Measurements from ENCODE around the gene MNT. TPM values are rescaled to one million over a fixed set of nuclear protein-coding genes. Genes with fewer than 3 reads are reported as not detected.

MNT gene
- total RNA-seq, 4 donors from 2014 or later = 2.9 to 5.4 (median 4.2) TPM

DNA sequence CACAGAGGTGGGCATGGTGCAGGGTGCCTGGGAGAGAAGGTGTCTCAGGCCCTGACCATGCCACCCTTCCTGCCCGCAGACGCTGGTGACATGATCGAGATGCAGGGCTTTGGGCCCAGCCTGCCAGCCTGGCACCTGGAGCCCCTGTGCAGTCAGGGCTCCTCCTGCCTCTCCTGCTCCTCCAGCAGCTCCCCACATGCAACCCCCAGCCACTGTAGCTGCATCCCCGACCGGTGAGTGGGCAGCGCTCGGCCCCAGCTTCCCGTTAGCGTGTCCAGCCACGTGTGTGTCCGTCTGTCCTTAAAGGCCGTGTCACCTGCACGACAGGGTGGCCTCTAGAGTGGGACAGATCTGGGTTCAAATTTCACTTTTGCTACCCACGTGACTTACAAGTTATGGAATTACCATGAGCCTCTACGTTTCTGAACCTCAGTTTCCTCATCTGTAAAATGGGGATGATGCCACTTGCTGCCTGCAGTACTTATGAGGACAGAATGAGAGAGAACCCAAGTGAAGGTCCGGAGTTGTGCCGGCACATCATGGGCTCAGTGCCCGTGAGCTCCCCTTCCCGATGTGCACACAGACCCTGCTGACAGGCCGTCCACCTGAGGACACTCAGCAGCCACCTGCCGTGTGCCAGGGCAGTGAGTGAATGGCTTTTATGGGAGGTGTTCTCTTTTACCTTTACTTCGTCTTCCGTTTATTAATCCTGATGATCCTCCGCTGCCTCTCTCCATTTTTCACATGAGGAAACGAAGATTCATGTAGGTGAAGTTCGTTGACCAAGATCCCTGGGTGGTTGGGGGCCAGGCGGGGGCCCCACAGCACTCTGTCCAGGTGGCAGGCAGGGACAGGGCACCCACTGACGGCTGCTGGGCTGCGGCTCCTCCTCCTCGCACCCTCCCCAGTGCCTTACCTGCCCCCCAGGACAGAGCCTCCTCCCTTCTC is 29.4 kb downstream of the MNT start:
- Histone ChIP-seq H3K4me3 (no peak overlapping the region), H3K36me3 (peaks cover 0 to 25% of the 10 kb centered on the region in 2 donors), H3K27ac (no peak overlapping the region), H3K9me3 (no peaks in the 10 kb centered on the region), H3K27me3 (no peaks in the 10 kb centered on the region), H3K4me1 (peaks cover 0 to 5% of the 10 kb centered on the region in 2 donors)
- intact Hi-C loops (cut with DNase I; ENCODE audit: low total_unique reads) = no loop called here
- no peak for DNase-seq
- ATAC-seq = no peak
- in situ Hi-C loops (cut with MboI; ENCODE audit: low sequenced_read_pairs in 4 of 4) = no loop called here
- TF ChIP-seq, protein P1, sequence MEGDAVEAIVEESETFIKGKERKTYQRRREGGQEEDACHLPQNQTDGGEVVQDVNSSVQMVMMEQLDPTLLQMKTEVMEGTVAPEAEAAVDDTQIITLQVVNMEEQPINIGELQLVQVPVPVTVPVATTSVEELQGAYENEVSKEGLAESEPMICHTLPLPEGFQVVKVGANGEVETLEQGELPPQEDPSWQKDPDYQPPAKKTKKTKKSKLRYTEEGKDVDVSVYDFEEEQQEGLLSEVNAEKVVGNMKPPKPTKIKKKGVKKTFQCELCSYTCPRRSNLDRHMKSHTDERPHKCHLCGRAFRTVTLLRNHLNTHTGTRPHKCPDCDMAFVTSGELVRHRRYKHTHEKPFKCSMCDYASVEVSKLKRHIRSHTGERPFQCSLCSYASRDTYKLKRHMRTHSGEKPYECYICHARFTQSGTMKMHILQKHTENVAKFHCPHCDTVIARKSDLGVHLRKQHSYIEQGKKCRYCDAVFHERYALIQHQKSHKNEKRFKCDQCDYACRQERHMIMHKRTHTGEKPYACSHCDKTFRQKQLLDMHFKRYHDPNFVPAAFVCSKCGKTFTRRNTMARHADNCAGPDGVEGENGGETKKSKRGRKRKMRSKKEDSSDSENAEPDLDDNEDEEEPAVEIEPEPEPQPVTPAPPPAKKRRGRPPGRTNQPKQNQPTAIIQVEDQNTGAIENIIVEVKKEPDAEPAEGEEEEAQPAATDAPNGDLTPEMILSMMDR (IDR thresholded peaks at IDR 0.05 in 4 of 5, conservative IDR thresholded peaks at IDR 0.05 in 1 of 5) = no peak
- no peak for TF ChIP-seq POLR2A (IDR thresholded peaks at IDR 0.05)

DNA sequence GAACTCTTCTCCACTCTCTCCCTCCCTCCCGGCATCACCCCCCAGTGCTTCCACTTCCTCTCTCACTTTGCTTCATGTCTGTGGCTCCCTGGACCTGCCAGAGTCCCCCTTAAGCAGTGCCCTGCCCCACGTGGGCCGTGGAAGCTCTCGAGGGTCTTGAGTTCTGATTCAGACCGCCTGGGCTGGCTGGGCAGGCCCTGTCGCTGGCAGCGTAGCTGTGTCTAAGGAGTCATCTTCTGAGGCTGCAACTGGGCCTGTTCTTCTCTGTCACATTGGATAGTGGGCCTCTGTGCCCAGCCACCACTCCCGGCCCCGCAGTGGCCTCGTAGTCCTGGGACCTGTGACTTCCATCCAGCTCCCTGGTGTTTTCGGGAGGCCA is 30.7 kb downstream of the MNT start:
- H3K27ac ChIP-seq = no peak overlapping the region
- H3K4me3 ChIP-seq = no peak overlapping the region
- intact Hi-C loops (cut with DNase I; ENCODE audit: low total_unique reads) = no loop called here
- DNase-seq (no peak), ATAC-seq (no peak)
- no peaks in the 10 kb centered on the region for H3K9me3 ChIP-seq
- in situ Hi-C loops (cut with MboI; ENCODE audit: low sequenced_read_pairs in 4 of 4) = no loop called here
- TF ChIP-seq POLR2A (IDR thresholded peaks at IDR 0.05) = no peak
- TF ChIP-seq, protein P1 (IDR thresholded peaks at IDR 0.05 in 4 of 5, conservative IDR thresholded peaks at IDR 0.05 in 1 of 5) = no peak
- peaks cover 0 to 4% of the 10 kb centered on the region in 2 donors for H3K4me1 ChIP-seq
- peaks cover 0 to 16% of the 10 kb centered on the region in 2 donors for H3K36me3 ChIP-seq
- no peaks in the 10 kb centered on the region for H3K27me3 ChIP-seq

DNA sequence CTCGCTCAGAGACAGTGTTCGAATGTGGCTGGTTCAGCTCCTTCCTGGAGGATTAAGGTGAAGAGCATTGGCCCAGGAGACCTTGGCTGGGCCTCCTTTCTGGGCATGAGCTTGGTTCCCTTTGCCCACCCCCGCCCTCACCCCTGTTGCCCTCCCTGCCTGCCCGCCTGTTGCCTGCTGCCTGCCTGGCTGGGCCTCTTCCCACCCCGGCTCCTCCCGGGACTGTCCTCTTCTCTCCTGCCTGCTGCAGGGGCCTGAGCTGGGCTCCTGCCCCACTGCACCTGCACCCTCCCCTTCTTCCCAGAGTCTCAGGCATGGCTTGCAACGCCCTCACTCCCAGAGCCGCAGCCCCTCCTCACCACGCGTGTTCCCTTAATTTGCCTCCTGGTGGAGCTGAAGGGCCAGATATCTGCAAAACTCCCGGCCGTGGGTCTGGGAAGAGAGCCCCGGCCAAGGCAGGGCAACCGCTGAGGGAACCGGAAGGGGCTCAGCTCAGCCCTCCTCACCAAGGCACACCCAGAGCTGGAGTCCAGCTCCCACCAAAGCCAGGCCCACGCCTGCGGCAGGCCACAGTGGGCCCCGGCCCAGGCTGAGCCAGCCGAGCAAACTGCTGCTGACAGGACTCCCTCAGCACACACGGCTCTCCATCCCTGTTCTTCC is 31.2 kb downstream of the MNT start:
- intact Hi-C loops (cut with DNase I; ENCODE audit: low total_unique reads) = loop anchor here (10.0 kb wide), 1 partner anchor 45 kb away; no protein-coding TSS in a partner anchor
- in situ Hi-C loops (cut with MboI; ENCODE audit: low sequenced_read_pairs in 4 of 4) = no loop called here
- no peaks in the 10 kb centered on the region for H3K9me3 ChIP-seq
- TF ChIP-seq, protein P1 (IDR thresholded peaks at IDR 0.05 in 4 of 5, conservative IDR thresholded peaks at IDR 0.05 in 1 of 5) = no peak
- no peak for TF ChIP-seq POLR2A (IDR thresholded peaks at IDR 0.05)
- peaks cover 0 to 16% of the 10 kb centered on the region in 2 donors for H3K36me3 ChIP-seq
- H3K27ac ChIP-seq = no peak overlapping the region
- H3K27me3 ChIP-seq = no peaks in the 10 kb centered on the region
- ATAC-seq = no peak
- no peak for DNase-seq
- H3K4me3 ChIP-seq = no peak overlapping the region
- H3K4me1 ChIP-seq = peaks cover 3 to 5% of the 10 kb centered on the region in 2 donors

DNA sequence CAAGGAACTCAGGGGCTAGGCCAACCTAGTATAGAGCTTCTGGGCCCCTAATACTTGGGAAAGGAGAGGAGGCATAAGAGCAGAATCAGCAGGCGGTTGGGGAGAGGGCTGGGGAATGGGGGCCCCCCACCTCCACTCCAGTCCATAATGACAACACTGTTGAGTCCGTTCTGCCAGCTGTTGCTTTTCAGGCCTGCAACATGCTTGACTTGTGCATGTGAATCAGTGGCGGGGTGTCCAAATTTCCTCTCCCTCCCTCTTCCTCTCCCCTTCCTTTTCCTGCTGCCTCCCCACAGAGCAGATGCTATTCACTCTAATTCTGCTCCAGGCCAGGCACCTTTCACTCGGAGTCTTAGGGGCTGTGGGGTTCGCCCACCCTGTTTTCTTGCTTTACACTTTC is 31.8 kb downstream of the MNT start:
- Histone ChIP-seq H3K4me3 (no peak overlapping the region), H3K27ac (no peak overlapping the region), H3K36me3 (peaks cover 0 to 16% of the 10 kb centered on the region in 2 donors), H3K9me3 (no peaks in the 10 kb centered on the region), H3K4me1 (peaks cover 9 to 12% of the 10 kb centered on the region in 2 donors), H3K27me3 (no peaks in the 10 kb centered on the region)
- intact Hi-C loops (cut with DNase I; ENCODE audit: low total_unique reads) = loop anchor here (10.0 kb wide), 1 partner anchor 46 kb away; no protein-coding TSS in a partner anchor
- TF ChIP-seq, protein P1 (IDR thresholded peaks at IDR 0.05 in 4 of 5, conservative IDR thresholded peaks at IDR 0.05 in 1 of 5) = no peak
- TF ChIP-seq POLR2A (IDR thresholded peaks at IDR 0.05) = no peak
- DNase-seq (no peak), ATAC-seq (no peak)
- in situ Hi-C loops (cut with MboI; ENCODE audit: low sequenced_read_pairs in 4 of 4) = no loop called here

All from gastrocnemius medialis (tissue), 4 donors.